GM19455 (cell line): Measurements from ENCODE around the gene FOCAD.
A peak's percentile ranks its signal among the peaks of the same experiment; 100 is the strongest.
"Not testable (repeated sequence)": the region's sequence is repeated elsewhere in the genome, so short reads cannot be mapped to it uniquely, and the experiment has no call there.

Experiments
- ATAC-seq: cut with Tn5 transposase; IDR thresholded peaks from one replicate; pipeline ENCODE4 v1.9.1; 2021; ENCODE audit not compliant: unreplicated experiment

Gene FOCAD

GRCh38 chr9:20945269-20945668 lies 261.2 kb downstream of the FOCAD start:
- ATAC-seq, result no peak

- no peak for ATAC-seq
Observed at GRCh38 chr9:20945856-20946255, 261.8 kb downstream of the FOCAD start.

GRCh38 chr9:20948703-20949102 lies 264.6 kb downstream of the FOCAD start:
- ATAC-seq, result no peak

GRCh38 chr9:20950707-20951106 lies 266.6 kb downstream of the FOCAD start:
- no peak for ATAC-seq

- ATAC-seq, result no peak
Observed at GRCh38 chr9:20962536-20963225, 278.6 kb downstream of the FOCAD start.

GRCh38 chr9:20972684-20973083 lies 288.6 kb downstream of the FOCAD start:
- ATAC-seq, result no peak

GRCh38 chr9:20973246-20973947 lies 289.3 kb downstream of the FOCAD start:
- ATAC-seq, result not testable (repeated sequence)

GRCh38 chr9:20974191-20974938 lies 290.3 kb downstream of the FOCAD start:
- not testable (repeated sequence) for ATAC-seq

DNA sequence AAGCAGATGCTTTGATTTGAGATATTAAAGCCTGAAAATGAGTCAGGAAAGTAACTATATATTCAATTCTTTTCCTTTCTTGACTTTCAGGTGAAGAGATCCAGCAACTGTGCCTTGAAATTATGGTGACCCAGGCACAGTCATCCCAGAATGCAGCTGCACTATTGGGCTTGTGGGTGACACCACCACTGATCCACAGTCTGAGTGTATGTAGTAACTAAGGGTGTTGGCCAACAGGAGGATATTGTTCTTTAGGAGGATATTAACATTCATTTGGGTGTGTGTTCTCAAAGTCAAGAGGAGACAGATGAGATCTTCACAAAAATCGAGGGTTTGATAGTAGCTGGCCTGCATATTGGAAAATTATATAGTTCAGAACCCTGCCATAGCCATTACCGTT lies 294.2 kb downstream of the FOCAD start:
- ATAC-seq, result no peak

GRCh38 chr9:20980832-20981455 lies 296.9 kb downstream of the FOCAD start:
- ATAC-seq, result peak; percentile 76

DNA sequence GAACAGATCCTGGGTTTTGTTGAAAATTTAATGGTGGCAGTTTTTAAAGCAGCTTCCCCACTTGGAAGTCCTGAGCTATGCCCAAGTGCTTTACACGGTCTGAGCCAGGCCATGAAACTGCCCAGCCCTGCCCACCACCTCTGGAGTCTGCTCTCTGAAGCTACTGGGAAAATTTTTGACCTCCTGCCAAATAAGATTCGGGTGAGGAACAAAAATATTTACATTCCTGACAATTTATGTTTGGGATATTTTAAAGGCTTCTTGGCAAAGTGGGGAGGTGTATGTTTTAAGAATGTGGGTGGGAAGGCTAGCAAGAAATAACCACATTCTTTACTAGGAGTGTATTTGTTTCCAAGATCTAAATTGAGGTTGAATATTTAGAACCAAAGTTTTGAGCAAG lies 297.4 kb downstream of the FOCAD start:
- ATAC-seq, result no peak

GRCh38 chr9:20984506-20984905 lies 300.4 kb downstream of the FOCAD start:
- ATAC-seq, result no peak

DNA sequence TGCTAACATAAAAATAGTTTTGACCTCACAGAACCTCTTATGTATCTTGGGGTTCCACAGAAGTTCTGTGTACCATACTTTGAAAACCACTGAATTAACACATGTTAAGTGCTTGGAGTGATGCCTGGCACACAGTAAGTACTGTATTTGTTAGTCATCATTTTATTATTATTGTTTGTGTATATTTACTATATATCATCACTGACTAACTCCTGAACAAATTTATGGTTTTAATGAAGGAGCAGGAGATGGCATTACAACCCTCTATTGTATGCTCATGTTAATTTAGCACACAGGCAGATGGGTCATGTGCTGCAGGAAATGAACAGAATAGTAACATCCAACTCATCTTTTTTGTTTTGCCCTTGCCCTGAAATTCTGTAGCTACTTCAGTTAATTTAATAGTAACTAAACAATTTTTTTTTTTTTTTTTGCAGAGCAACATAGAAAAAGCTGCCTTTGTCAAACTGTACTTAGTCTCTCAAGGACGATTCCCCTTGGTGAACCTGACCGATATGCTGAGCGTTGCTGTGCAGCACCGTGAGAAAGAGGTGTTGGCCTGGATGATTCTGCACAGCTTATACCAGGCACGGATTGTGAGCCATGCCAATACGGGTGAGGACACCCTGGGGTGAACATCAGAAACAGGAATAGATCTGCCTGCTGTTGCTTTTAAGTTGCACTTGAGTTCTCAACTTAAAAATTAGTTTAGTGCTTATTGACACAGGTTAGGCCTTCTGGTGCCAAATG lies 302.0 kb downstream of the FOCAD start:
- ATAC-seq, result no peak

DNA sequence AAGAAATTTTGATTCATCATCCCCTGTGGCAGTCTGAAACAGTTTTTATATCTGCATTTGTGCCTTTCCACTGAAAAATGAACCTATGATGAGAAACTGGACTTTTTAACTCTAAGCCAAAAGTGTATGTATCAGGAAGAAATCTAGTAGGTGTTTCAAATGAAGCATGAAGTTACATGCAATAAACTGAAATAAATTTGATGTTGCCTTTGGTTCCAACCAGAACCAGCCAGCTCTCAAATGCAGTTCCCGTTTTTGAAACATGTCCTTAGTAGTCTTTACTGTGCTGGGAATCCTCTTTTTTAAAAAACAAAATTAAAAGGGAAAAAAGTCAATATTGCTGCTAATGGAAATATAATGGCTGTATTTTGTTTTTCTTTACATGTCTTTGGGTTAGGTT lies 303.5 kb downstream of the FOCAD start:
- no peak for ATAC-seq

- ATAC-seq, result no peak
Observed at GRCh38 chr9:20988061-20988460, 304.0 kb downstream of the FOCAD start.

GRCh38 chr9:20988671-20989315 lies 304.7 kb downstream of the FOCAD start:
- ATAC-seq, result no peak

- no peak for ATAC-seq
Observed at GRCh38 chr9:20989923-20990341, 305.9 kb downstream of the FOCAD start.

GRCh38 chr9:20990867-20991266 lies 306.8 kb downstream of the FOCAD start:
- no peak for ATAC-seq

- no peak for ATAC-seq
Observed at GRCh38 chr9:20994486-20994885, 310.4 kb downstream of the FOCAD start.

DNA sequence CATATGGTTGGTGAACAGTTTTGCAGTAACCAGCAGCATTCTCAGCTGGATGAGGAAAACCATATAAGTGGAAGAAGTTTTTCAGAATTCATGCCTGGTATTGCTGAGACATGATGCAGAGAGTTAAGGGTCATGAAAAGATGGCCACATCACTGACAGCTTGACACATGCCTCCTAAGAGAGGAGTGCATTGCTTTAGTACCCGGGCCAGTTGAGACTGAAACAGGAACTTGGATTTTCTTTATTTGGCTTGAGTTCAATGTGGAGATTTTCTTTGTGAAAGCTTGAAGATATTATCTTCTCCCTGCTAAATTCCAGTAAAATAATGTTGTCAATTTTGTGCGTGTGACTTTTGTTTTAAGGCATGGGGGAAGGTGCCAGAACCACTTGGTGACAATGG lies 311.6 kb downstream of the FOCAD start:
- ATAC-seq, result no peak
